Activated T-helper 2 cell treated with anti-CD3 and anti-CD28 coated beads, Interferon-gamma antibody, Interleukin-2, Interleukin-4, amounts not matched to agents 10 μg/mL and 5 μg/mL and 100 μg/mL, durations not matched to agents 14 hours and 24 hours and 36 hours (primary cell): ENCODE data around the gene FAM163B. TPM values are rescaled to one million over a fixed set of nuclear protein-coding genes. Genes with fewer than 3 reads are reported as not detected.

Experiments
- DNase-seq: peaks from one replicate; pipeline ENCODE4 v3.0.0; 2021; ENCODE audit warnings: low spot score
- H3K27ac Mint-ChIP-seq: one replicate; pipeline ENCODE4 v1.8.0; 2021; ENCODE audit warnings: mixed read lengths
- H3K27me3 Mint-ChIP-seq: one replicate; pipeline ENCODE4 v1.8.0; 2021; ENCODE audit warnings: low read depth, mixed read lengths
- H3K36me3 Mint-ChIP-seq: one replicate; pipeline ENCODE4 v1.8.0; 2021; ENCODE audit warnings: low read depth, mixed read lengths
- H3K4me1 Mint-ChIP-seq: one replicate; pipeline ENCODE4 v1.8.0; 2021; ENCODE audit warnings: low read depth, mixed read lengths
- H3K4me3 Mint-ChIP-seq: one replicate; pipeline ENCODE4 v1.8.0; 2021; ENCODE audit warnings: low read depth, mild to moderate bottlenecking, moderate library complexity, mixed read lengths
- H3K9me3 Mint-ChIP-seq: one replicate; pipeline ENCODE4 v1.8.0; 2021; ENCODE audit warnings: mixed read lengths
- intact Hi-C: fragments of 100-400 bp; cut with micrococcal nuclease; formaldehyde crosslinking; loops from one replicate; pipeline ENCODE4 v1.15.1; 2023
- total RNA-seq: library from RNA; stranded (reverse); gene quantifications from 2 replicates; pipeline ENCODE4 v1.2.3, GENCODE V29; 2022

Gene FAM163B
- total RNA-seq, 1 donor from 2014 or later = not detected

DNA sequence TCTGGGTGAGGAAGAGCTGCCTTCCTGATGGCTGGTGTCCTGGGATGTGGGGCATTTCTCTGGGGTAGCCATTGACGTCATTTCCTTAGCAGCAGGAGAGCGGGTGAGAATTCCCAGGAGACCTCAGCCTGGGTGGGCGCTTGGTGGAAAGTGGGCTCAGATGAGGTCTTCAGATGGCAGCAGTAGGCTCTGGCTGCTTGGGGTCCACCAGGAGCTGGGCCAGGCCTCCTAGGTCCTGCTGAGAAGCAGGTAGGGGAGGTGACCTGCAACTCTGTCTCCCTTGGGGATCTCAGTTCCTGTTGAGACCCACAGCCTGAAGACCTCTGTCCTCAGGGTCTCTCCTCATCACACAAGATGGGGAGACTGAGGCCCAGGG lies 31.5 kb downstream of the FAM163B start:
- intact Hi-C loops = no loop called here
- no peaks in the 10 kb centered on the region for H3K4me1 Mint-ChIP-seq
- H3K27me3 Mint-ChIP-seq = peaks cover 22% of the 10 kb centered on the region
- no peak overlapping the region for H3K27ac Mint-ChIP-seq
- H3K9me3 Mint-ChIP-seq = no peaks in the 10 kb centered on the region
- no peak for DNase-seq
- H3K4me3 Mint-ChIP-seq = no peak overlapping the region
- no peaks in the 10 kb centered on the region for H3K36me3 Mint-ChIP-seq

DNA sequence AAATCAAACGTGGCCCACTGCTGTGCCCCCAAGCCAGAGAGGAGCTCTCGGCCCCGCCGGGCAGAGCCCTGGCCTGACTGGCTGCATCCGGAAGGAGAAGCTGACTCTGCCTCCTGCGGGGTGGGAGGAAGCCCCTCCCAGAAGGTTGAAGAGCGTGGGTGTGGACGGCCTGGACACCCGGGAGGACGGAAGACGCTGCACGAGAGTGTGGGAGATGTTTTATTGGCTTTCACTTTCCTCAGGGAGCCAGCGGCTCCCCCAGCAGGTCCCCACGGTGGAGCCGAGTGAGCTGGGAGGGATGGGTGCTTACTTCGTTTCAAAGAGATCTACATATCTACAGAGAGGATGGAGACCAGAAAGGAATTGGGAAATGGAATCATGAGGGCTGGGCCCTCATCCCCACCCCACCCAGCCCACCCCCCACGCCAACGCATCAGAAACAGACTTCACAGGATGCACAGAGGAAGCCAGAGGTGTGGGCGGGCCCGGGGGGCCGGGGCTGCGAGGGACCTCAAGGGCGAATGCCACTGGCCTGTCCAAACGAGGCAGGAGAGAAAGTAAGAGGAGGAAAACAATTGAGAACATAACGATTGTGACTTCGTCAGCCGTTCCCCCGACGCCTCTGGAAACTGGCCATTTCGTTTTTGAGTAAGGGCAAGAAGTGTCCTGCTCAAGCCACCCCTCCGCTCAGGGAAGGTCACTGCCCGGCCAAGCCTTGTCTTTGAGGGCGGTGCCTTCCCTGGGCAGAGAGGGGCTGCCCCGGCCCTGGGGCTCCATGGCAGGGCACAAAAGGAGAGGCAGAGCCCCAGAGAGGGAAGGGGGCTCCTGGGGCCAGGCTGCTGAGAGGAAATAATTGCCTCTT lies 32.1 kb downstream of the FAM163B start:
- Mint-ChIP-seq H3K4me1 (no peaks in the 10 kb centered on the region), H3K36me3 (no peaks in the 10 kb centered on the region), H3K27me3 (peaks cover 22% of the 10 kb centered on the region), H3K27ac (no peak overlapping the region), H3K4me3 (no peak overlapping the region), H3K9me3 (no peaks in the 10 kb centered on the region)
- DNase-seq = no peak
- intact Hi-C loops = no loop called here

DNA sequence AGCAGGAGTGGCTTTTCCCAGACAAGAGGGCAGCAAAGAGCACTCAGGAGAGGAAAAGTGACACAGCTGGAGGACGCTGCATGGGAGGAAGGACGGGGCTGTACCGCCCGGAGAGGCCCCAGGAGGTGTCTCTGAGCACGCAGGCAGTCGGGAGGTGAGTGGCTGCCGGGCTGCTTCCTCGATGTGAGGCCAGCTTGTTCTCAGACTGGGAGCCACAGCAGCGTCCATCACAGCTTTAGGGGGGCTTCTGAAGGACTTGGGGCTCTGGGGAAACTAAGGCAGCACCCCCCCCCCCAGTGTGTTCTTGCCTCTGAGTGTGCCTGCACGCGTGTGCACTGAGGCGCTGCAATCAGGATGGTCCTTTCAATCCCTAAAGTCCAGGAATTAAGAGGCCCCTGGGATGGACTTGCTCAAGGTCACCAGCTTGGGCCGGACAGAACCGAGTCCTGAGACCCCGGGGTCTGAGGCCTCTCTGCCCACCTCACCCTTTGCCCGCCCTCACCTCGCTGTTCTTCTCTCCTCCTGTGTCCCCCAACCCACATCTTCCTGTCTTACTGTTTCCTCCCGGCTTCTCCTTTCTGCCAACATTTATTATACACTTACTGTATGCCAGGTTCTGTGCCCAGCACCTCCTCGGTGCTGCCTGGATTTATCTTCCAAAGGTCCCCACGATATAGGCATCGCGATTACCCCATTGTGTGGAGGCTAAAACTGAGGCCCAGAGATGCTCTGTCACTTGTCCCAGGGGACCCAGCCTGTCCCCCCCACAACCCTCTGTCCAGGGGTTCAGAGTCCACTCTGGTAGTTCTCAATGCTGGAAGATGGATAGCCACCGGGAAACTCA lies 32.9 kb downstream of the FAM163B start:
- intact Hi-C loops = no loop called here
- Mint-ChIP-seq H3K27ac (no peak overlapping the region), H3K9me3 (no peaks in the 10 kb centered on the region), H3K4me1 (no peaks in the 10 kb centered on the region), H3K4me3 (no peak overlapping the region), H3K27me3 (peaks cover 17% of the 10 kb centered on the region), H3K36me3 (no peaks in the 10 kb centered on the region)
- DNase-seq = no peak

GRCh38 chr9:133575186-133576030 lies 33.8 kb downstream of the FAM163B start:
- intact Hi-C loops = no loop called here
- Mint-ChIP-seq H3K4me1 (no peaks in the 10 kb centered on the region), H3K36me3 (no peaks in the 10 kb centered on the region), H3K27me3 (peaks cover 14% of the 10 kb centered on the region), H3K9me3 (no peaks in the 10 kb centered on the region), H3K27ac (no peak overlapping the region), H3K4me3 (no peak overlapping the region)
- DNase-seq = no peak

- Mint-ChIP-seq H3K4me3 (no peak overlapping the region), H3K27ac (no peak overlapping the region), H3K4me1 (no peaks in the 10 kb centered on the region), H3K9me3 (no peaks in the 10 kb centered on the region), H3K36me3 (no peaks in the 10 kb centered on the region), H3K27me3 (peaks cover 10% of the 10 kb centered on the region)
- DNase-seq = no peak
- intact Hi-C loops = no loop called here
Observed at GRCh38 chr9:133574771-133575170, 34.4 kb downstream of the FAM163B start.

- Mint-ChIP-seq H3K4me3 (no peak overlapping the region), H3K36me3 (no peaks in the 10 kb centered on the region), H3K27ac (no peak overlapping the region), H3K9me3 (no peaks in the 10 kb centered on the region), H3K4me1 (no peaks in the 10 kb centered on the region), H3K27me3 (peaks cover 7% of the 10 kb centered on the region)
- no peak for DNase-seq
- intact Hi-C loops = no loop called here
Observed at GRCh38 chr9:133573791-133574515, 35.2 kb downstream of the FAM163B start.

DNA sequence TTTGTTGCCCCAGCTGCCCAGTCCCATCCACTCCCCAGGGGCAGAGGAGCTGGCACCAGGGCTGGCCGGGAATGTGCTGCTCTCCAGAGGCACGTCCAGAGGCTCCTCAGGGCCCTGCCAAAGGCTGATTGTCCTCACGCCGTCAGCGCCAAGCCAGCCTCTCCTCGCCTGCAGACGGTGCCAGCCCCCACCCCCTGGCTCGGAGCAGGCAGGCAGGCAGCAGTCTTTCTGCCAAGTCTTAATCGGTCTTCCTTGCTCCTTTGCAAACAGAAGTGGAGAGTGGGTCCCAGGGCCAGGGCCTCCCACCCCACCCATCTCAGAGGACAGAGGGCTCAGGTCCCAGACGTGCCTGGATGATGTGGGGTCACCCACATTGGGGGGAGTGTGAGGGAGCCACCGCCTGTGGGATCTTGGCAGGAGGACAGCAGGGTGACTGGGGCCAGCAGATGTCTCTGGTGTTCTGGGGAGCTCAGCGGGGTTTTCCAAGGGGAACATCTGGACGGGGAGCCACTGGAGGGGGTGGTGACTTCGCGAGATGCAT lies 36.3 kb downstream of the FAM163B start:
- intact Hi-C loops = no loop called here
- peaks cover 4% of the 10 kb centered on the region for H3K27me3 Mint-ChIP-seq
- no peaks in the 10 kb centered on the region for H3K36me3 Mint-ChIP-seq
- no peaks in the 10 kb centered on the region for H3K4me1 Mint-ChIP-seq
- no peak overlapping the region for H3K4me3 Mint-ChIP-seq
- no peaks in the 10 kb centered on the region for H3K9me3 Mint-ChIP-seq
- no peak overlapping the region for H3K27ac Mint-ChIP-seq
- DNase-seq = no peak

DNA sequence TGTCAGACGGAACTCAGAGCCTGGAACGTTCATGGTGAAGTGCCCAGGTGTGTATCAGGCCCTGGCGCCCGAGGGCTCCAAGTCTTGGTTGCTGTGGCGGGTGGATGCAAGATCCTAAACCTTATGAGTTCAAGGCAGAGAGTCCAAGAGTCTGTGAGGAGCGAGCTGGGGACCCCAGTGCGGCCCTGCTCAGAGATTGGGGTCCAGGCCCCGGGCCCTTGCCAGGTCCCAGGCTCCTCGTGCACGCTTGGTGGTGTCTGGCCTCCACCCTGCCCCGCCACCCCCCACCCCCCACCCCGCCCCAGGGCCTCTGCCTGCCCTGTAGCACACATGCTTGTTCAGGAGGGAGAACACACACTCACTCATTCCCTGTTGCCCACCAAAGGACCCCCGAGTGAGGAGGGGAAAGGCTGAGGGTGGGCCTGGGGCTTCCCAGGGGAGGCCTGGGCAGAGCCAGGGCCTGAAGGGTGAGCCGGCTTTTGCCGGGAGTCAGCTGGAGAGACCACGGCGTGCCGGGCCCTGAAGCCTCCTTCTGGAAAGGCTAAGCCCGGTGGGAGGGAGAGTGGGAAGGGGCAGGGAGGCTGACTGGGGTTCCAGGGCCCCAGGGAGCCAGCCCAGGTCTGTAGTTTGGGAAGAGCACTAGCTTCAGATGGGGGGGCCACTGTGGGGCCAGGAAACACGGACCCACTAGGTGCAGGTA lies 37.1 kb downstream of the FAM163B start:
- no peak for DNase-seq
- H3K27me3 Mint-ChIP-seq = peaks cover 4% of the 10 kb centered on the region
- no peak overlapping the region for H3K4me3 Mint-ChIP-seq
- H3K36me3 Mint-ChIP-seq = no peaks in the 10 kb centered on the region
- H3K9me3 Mint-ChIP-seq = no peaks in the 10 kb centered on the region
- intact Hi-C loops = no loop called here
- H3K4me1 Mint-ChIP-seq = no peaks in the 10 kb centered on the region
- H3K27ac Mint-ChIP-seq = no peak overlapping the region

DNA sequence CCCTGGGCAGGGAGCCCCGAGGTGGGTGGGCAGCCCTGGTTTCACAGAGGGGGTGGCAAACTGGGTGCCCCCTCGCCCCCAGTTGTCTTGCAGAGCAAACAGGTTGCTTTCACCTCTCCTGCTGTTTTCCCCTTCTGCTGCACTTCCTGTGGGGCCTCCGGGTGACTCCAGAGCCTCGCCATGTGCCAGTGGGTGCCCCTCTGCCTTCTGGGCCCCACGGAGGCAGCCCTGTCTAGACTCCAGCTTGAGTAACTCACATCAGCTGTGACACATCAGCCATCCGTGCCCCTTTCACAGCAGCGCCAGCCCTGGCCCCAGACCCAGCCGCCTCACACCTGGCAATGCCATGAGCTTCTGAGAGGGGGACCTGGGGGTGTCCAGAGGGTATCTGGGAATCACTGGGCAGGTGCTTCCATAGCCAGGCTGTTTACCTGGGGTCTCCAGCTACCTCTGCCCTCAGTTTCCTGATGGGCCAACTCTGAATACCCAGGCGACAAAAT lies 37.7 kb downstream of the FAM163B start:
- DNase-seq = no peak
- Mint-ChIP-seq H3K36me3 (no peaks in the 10 kb centered on the region), H3K27me3 (no peaks in the 10 kb centered on the region), H3K4me3 (no peak overlapping the region), H3K27ac (no peak overlapping the region), H3K9me3 (no peaks in the 10 kb centered on the region), H3K4me1 (no peaks in the 10 kb centered on the region)
- intact Hi-C loops = no loop called here

DNA sequence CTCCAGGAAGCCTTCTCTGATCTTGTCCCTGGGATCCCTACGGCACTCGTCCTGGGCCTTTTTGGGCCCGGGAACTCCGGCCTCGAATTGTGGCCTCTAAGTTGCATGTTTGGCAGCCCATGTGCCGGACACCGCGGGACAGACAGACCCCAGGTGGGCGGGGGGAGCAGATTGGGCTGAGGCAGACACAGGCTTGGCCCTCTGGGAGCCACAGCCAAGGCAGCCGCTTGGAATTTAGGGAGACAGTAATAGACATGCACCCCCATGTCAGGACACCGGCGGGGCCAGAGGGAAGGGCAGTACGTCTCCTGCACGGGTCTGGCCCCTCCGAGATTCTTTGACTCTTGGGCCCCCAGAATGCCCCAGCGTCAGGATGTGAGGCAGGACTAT lies 38.5 kb downstream of the FAM163B start:
- no peaks in the 10 kb centered on the region for H3K9me3 Mint-ChIP-seq
- no peak for DNase-seq
- intact Hi-C loops = no loop called here
- H3K27me3 Mint-ChIP-seq = no peaks in the 10 kb centered on the region
- H3K27ac Mint-ChIP-seq = no peak overlapping the region
- H3K4me1 Mint-ChIP-seq = no peaks in the 10 kb centered on the region
- H3K4me3 Mint-ChIP-seq = no peak overlapping the region
- H3K36me3 Mint-ChIP-seq = no peaks in the 10 kb centered on the region

GRCh38 chr9:133569891-133570690 lies 39.1 kb downstream of the FAM163B start:
- intact Hi-C loops = no loop called here
- Mint-ChIP-seq H3K27me3 (no peaks in the 10 kb centered on the region), H3K9me3 (no peaks in the 10 kb centered on the region), H3K4me1 (no peaks in the 10 kb centered on the region), H3K27ac (no peak overlapping the region), H3K4me3 (no peak overlapping the region), H3K36me3 (no peaks in the 10 kb centered on the region)
- DNase-seq = no peak
